AG09309 (cell line): ENCODE results near the gene SLX4.

Experiments used
- DNase-seq: peaks from one replicate; pipeline ENCODE4 v3.0.0-alpha.2; 2010; ENCODE audit warnings: low read depth
- H3K4me3 ChIP-seq: 2 replicates; pipeline ENCODE4 v1.5.1; 2011; ENCODE audit warnings: mild to moderate bottlenecking, low read depth, low read length, moderate library complexity; ENCODE audit not compliant: control insufficient read depth
- CTCF ChIP-seq: IDR thresholded peaks from 2 replicates; pipeline ENCODE4 v1.5.1; 2011; ENCODE audit warnings: mild to moderate bottlenecking, low read depth, low read length, inconsistent platforms; ENCODE audit not compliant: insufficient read depth, control insufficient read depth; ENCODE audit errors: missing control alignments

Gene SLX4

GRCh38 chr16:3532741-3533140 is 78.7 kb downstream of the SLX4 start:
- DNase-seq, result no peak
- TF ChIP-seq CTCF, result no peak
- no peak overlapping the region for H3K4me3 ChIP-seq
